Endothelial cell of umbilical vein (primary cell): Measurements from ENCODE around the gene AIDA. TPM values are rescaled to one million over a fixed set of nuclear protein-coding genes. Genes with fewer than 3 reads are reported as not detected.

Source experiments
- Bru-seq: library from RNA; stranded (reverse); fragments of 400-500 nt; gene quantifications from one replicate; lab custom pipeline; 2021; lab: Mats Ljungman, UMichigan
- BruChase-seq, 2 experiments: library from RNA; stranded (reverse); fragments of 400-500 nt; gene quantifications; one replicate each; lab custom pipeline; 2021; lab: Mats Ljungman, UMichigan
- BruUV-seq: library from RNA; stranded (reverse); fragments of 400-500 nt; replicated peaks from 2 replicates; lab custom pipeline; 2021; lab: Mats Ljungman, UMichigan
- CTCF ChIA-PET: fragments of 300-600, 350-600 bp; sonication (Branson Sonifier 250); formaldehyde crosslinking; loops from one replicate; lab custom pipeline; 2021; ENCODE audit warnings: antibody characterized with exemption, inconsistent platforms; lab: Charles Lee
- POLR2A ChIA-PET: fragments of 300-600, 350-600 bp; sonication (Branson Sonifier 250); formaldehyde crosslinking; loops from one replicate; lab custom pipeline; 2021; ENCODE audit warnings: antibody characterized with exemption, inconsistent platforms; lab: Charles Lee
- DNase-seq: peaks from one replicate; pipeline ENCODE4 v3.0.0-alpha.2; 2011; ENCODE audit warnings: low read depth, low spot score
- FAIRE-seq: peaks from 2 replicates; lab custom pipeline; 2011; peaks lifted over from hg19 to GRCh38; lab: Jason Lieb, UNC
- H2AFZ ChIP-seq: 2 replicates; pipeline ENCODE4 v1.6.0; 2012; ENCODE audit warnings: low read depth, low read length, control low read depth, inconsistent platforms
- H3K27ac ChIP-seq: 2 replicates; pipeline ENCODE4 v1.5.1; 2011; ENCODE audit warnings: low read depth, mild to moderate bottlenecking, control low read depth, low read length, moderate library complexity; ENCODE audit not compliant: insufficient read depth
- H3K27me3 ChIP-seq, 2 experiments: 2 replicates each; pipeline versions ENCODE4 v1.6.0 to v1.6.1; 2011; ENCODE audit warnings: low read length in 2 of 2, mixed read lengths in 1 of 2; ENCODE audit not compliant: control insufficient read depth in 2 of 2, insufficient read depth in 2 of 2
- H3K36me3 ChIP-seq, 2 experiments: 2 replicates in 1 of 2; 3 replicates in 1 of 2; pipeline ENCODE4 v1.5.1; 2011; ENCODE audit warnings: low read length in 2 of 2, mild to moderate bottlenecking in 1 of 2, moderate library complexity in 1 of 2; ENCODE audit not compliant: control insufficient read depth in 2 of 2, insufficient read depth in 2 of 2; ENCODE audit errors: extremely low read depth in 1 of 2
- H3K4me1 ChIP-seq: 3 replicates; pipeline ENCODE4 v1.5.1; 2011; ENCODE audit warnings: mild to moderate bottlenecking, low read length; ENCODE audit not compliant: control insufficient read depth, insufficient read depth; ENCODE audit errors: extremely low read depth
- H3K4me2 ChIP-seq: 2 replicates; pipeline ENCODE4 v1.6.1; 2011; ENCODE audit warnings: low read length, control low read depth, mixed read lengths; ENCODE audit not compliant: insufficient read depth
- H3K4me3 ChIP-seq, 3 experiments: fragments of 200-600 bp in 1 of 3; sonication (generic), shearing (Covaris generic) in 1 of 3; replicated peaks in 1 of 3; 2 replicates each; pipeline ENCODE4 v1.5.1; 2011 to 2016; ENCODE audit warnings: control low read depth in 3 of 3, low read length in 3 of 3, mild to moderate bottlenecking in 2 of 3, inconsistent platforms in 1 of 3, low read depth in 1 of 3, moderate library complexity in 1 of 3; ENCODE audit not compliant: insufficient read depth in 1 of 3
- H3K79me2 ChIP-seq: 2 replicates; pipeline ENCODE4 v1.6.0; 2012; ENCODE audit warnings: low read length, inconsistent platforms; ENCODE audit not compliant: control insufficient read depth, insufficient read depth
- H3K9ac ChIP-seq: replicated peaks from 2 replicates; pipeline ENCODE3; 2011; ENCODE audit warnings: low read length, control low read depth; ENCODE audit not compliant: insufficient read depth; ENCODE audit errors: extremely low read depth
- H3K9me1 ChIP-seq: replicated peaks from 3 replicates; pipeline ENCODE4 v1.6.0; 2011; ENCODE audit warnings: mild to moderate bottlenecking, low read length; ENCODE audit not compliant: control insufficient read depth, insufficient read depth; ENCODE audit errors: extremely low read depth
- H3K9me3 ChIP-seq: replicated peaks from 2 replicates; pipeline ENCODE4 v1.5.1; 2012; ENCODE audit warnings: low read length, inconsistent platforms; ENCODE audit not compliant: control insufficient read depth, insufficient read depth
- H4K20me1 ChIP-seq: replicated peaks from 2 replicates; pipeline ENCODE3; 2011; ENCODE audit warnings: mild to moderate bottlenecking, low read length; ENCODE audit not compliant: control insufficient read depth, insufficient read depth; ENCODE audit errors: extremely low read depth
- EZH2 ChIP-seq: IDR thresholded peaks from 2 replicates; pipeline ENCODE4 v1.6.1; 2012; ENCODE audit warnings: borderline replicate concordance, low read depth, mild to moderate bottlenecking, moderate library complexity, low read length, inconsistent platforms; ENCODE audit not compliant: severe bottlenecking
- FOS ChIP-seq: IDR thresholded peaks from 2 replicates; pipeline ENCODE4 v1.6.1; 2011; ENCODE audit warnings: mild to moderate bottlenecking, low read length, moderate library complexity, borderline replicate concordance; ENCODE audit not compliant: insufficient read depth
- GATA2 ChIP-seq: IDR thresholded peaks from 2 replicates; pipeline ENCODE4 v1.7.0; 2011; ENCODE audit warnings: low read depth, mild to moderate bottlenecking, moderate library complexity, mixed read lengths, low read length; ENCODE audit not compliant: insufficient read length, insufficient read depth
- JUN ChIP-seq: IDR thresholded peaks from 2 replicates; pipeline ENCODE4 v1.6.1; 2011; ENCODE audit warnings: borderline replicate concordance, low read depth; ENCODE audit not compliant: insufficient read length, insufficient read depth
- MAX ChIP-seq: IDR thresholded peaks from 2 replicates; pipeline ENCODE4 v1.6.1; 2011; ENCODE audit not compliant: insufficient read depth, insufficient read length
- MYC ChIP-seq: IDR thresholded peaks from one replicate; pipeline ENCODE4 v1.6.1; 2011; ENCODE audit warnings: mild to moderate bottlenecking, low read depth, low read length
- POLR2A ChIP-seq: IDR thresholded peaks from 2 replicates; pipeline ENCODE4 v1.6.1; 2012; ENCODE audit warnings: low read depth, mild to moderate bottlenecking, control low read depth, low read length
- POLR2AphosphoS5 ChIP-seq: IDR thresholded peaks from 2 replicates; pipeline ENCODE4 v1.6.1; 2012; ENCODE audit warnings: low read depth, mild to moderate bottlenecking, control low read depth, low read length, moderate library complexity; ENCODE audit not compliant: insufficient read depth
- dilution Hi-C: fragments of 300-500 bp; cut with MboI; formaldehyde crosslinking; loops from one replicate; pipeline ENCODE4 v1.15.0; 2019; ENCODE audit warnings: low sequenced_read_pairs; ENCODE audit not compliant: extremely low pct_ligation_motif_present
- intact Hi-C: fragments of 100-400 bp; cut with micrococcal nuclease; formaldehyde crosslinking; loops from one replicate; pipeline ENCODE4 v1.10.0; 2022
- long read RNA-seq: library from polyadenylated mRNA; stranded (forward); transcript quantifications from one replicate; pipeline ENCODE4 v2.0.0, GENCODE V29; 2021
- polyA minus RNA-seq, 3 experiments: library from RNA; depleted of rRNA, polyadenylated mRNA; stranded (reverse); fragments of >200 nt; gene quantifications; 1 replicate in 1 of 3; 2 replicates in 2 of 3; pipeline ENCODE4 v1.2.3, GENCODE V29; 2011
- polyA plus RNA-seq, 4 experiments: library from polyadenylated mRNA; depleted of rRNA in 3 of 4; stranded (reverse) in 3 of 4; unstranded in 1 of 4; fragments of >200 nt; gene quantifications; 2 replicates each; pipeline versions ENCODE4 v1.2.1 to v1.2.3, GENCODE V29; 2011 to 2012; ENCODE audit warnings: missing spikeins in 1 of 4
- total RNA-seq: library from RNA; stranded (reverse); gene quantifications from 2 replicates; pipeline ENCODE4 v1.2.3, GENCODE V29; 2021
- TF ChIP-seq, protein P1 (sequence below), 2 donors: IDR thresholded peaks; 1 replicate in 1 of 2; 2 replicates in 1 of 2; pipeline ENCODE4 v1.5.1; 2011; ENCODE audit warnings: low read length in 2 of 2, mild to moderate bottlenecking in 2 of 2, moderate library complexity in 2 of 2, control low read depth in 1 of 2, inconsistent platforms in 1 of 2, low read depth in 1 of 2; ENCODE audit not compliant: insufficient read depth in 1 of 2; ENCODE audit errors: extremely low read depth in 1 of 2

The AIDA gene, protein sequence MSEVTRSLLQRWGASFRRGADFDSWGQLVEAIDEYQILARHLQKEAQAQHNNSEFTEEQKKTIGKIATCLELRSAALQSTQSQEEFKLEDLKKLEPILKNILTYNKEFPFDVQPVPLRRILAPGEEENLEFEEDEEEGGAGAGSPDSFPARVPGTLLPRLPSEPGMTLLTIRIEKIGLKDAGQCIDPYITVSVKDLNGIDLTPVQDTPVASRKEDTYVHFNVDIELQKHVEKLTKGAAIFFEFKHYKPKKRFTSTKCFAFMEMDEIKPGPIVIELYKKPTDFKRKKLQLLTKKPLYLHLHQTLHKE
- 75.4 and 75.8 TPM in 2 replicates for total RNA-seq
- 25.3 and 32.8 TPM in 2 replicates for polyA plus RNA-seq
- polyA plus RNA-seq (2011; cell fraction: cytosol; rRNA removed), result 38.8 and 41.8 TPM in 2 replicates
- polyA plus RNA-seq (2011; cell fraction: nucleus; rRNA removed), result 16.9 and 22.1 TPM in 2 replicates
- polyA plus RNA-seq (2012), result 51.8 and 71.7 TPM in 2 replicates
- polyA minus RNA-seq, result 54.7 and 68.1 TPM in 2 replicates
- polyA minus RNA-seq (2011; cell fraction: cytosol; rRNA and poly(A)+ RNA removed), result 29.5 TPM
- 16.7 and 25.1 TPM in 2 replicates for polyA minus RNA-seq (2011; cell fraction: nucleus; rRNA and poly(A)+ RNA removed)
- percentile 79 among the genes with signal in this experiment for Bru-seq, nascent RNA
- BruChase-seq, experiment 1, labeled RNA remaining after a 6-hour chase, result percentile 88 among the genes with signal in this experiment
- BruChase-seq, experiment 2, labeled RNA remaining after a 2-hour chase, result percentile 69 among the genes with signal in this experiment
- long read RNA-seq, transcript AIDA-201 (10 exons, 3,008 nt), result major isoform, 16 of 24 reads
- long read RNA-seq, partial matches to known transcripts, result 2 of 24 reads
- long read RNA-seq, other reads (novel, unspliced or antisense), result 6 of 24 reads

- Histone ChIP-seq H4K20me1 (no peaks in the 10 kb centered on the region), H3K27me3 (no peaks in the 10 kb centered on the region), H2AFZ (peak within 1 kb of the TSS; percentile 83), H3K36me3 (peaks cover 0 to under 1% of the 10 kb centered on the region in 2 experiments), H3K27ac (peak within 1 kb of the TSS; percentile 90), H3K4me3 (peak within 1 kb of the TSS; percentile 54 to 98 (median 92)), H3K4me1 (peaks cover 14% of the 10 kb centered on the region), H3K4me2 (peak within 1 kb of the TSS; percentile 93), H3K79me2 (peaks cover 49% of the 10 kb centered on the region), H3K9ac (peak within 1 kb of the TSS; percentile 99), H3K9me3 (no peaks in the 10 kb centered on the region), H3K9me1 (no peaks in the 10 kb centered on the region)
- dilution Hi-C loops (no loop called here), intact Hi-C loops (loop anchor here (1.0 to 10.0 kb wide), 4 partner anchors 68 to 369 kb away; no protein-coding TSS in a partner anchor)
- FAIRE-seq, result peak; percentile 50
- TF ChIP-seq FOS (no peak), JUN (no peak), MAX (peak; percentile 62), MYC (no peak), POLR2AphosphoS5 (peak; percentile 55), GATA2 (no peak), POLR2A (no peak), EZH2 (no peak)
- TF ChIP-seq, protein P1, sequence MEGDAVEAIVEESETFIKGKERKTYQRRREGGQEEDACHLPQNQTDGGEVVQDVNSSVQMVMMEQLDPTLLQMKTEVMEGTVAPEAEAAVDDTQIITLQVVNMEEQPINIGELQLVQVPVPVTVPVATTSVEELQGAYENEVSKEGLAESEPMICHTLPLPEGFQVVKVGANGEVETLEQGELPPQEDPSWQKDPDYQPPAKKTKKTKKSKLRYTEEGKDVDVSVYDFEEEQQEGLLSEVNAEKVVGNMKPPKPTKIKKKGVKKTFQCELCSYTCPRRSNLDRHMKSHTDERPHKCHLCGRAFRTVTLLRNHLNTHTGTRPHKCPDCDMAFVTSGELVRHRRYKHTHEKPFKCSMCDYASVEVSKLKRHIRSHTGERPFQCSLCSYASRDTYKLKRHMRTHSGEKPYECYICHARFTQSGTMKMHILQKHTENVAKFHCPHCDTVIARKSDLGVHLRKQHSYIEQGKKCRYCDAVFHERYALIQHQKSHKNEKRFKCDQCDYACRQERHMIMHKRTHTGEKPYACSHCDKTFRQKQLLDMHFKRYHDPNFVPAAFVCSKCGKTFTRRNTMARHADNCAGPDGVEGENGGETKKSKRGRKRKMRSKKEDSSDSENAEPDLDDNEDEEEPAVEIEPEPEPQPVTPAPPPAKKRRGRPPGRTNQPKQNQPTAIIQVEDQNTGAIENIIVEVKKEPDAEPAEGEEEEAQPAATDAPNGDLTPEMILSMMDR (IDR thresholded peaks at IDR 0.05; ENCODE audit: extremely low read depth in 1 of 2, insufficient read depth in 1 of 2, low read depth in 1 of 2, low read length in 2 of 2), result no peak
- BruUV-seq, result TSS peak; percentile 61
- ChIA-PET CTCF (interaction anchor here (1.0 to 2.2 kb wide), 7 partner anchors 73 to 411 kb away, joined by 3 to 6 read pairs (median 4); no protein-coding TSS in a partner anchor), POLR2A (interaction anchor here (0.6 kb wide), 1 partner anchor 431 kb away, joined by 7 read pairs; the partner anchor contains the start of gene TLR5)
- peak; percentile 84 for DNase-seq
Measured at GRCh38 chr1:222712253-222713090, at the start of gene AIDA, which contains the start of gene BROX. Gene AIDA, minus strand, starts transcription at chr1:222712491. Its CDS starts 174 bp downstream, at chr1:222712317. Gene BROX, plus strand, starts transcription at chr1:222712564. Its CDS starts 3,136 bp downstream, at chr1:222715700.
